ENCODE results near the gene HIVEP2. TPM values are rescaled to one million over a fixed set of nuclear protein-coding genes. Genes with fewer than 3 reads are reported as not detected.

HIVEP2 gene
- total and polyA plus RNA-seq, 5 donors from 2014 or later, result 9.7 to 76.7 (median 12.3) TPM

DNA sequence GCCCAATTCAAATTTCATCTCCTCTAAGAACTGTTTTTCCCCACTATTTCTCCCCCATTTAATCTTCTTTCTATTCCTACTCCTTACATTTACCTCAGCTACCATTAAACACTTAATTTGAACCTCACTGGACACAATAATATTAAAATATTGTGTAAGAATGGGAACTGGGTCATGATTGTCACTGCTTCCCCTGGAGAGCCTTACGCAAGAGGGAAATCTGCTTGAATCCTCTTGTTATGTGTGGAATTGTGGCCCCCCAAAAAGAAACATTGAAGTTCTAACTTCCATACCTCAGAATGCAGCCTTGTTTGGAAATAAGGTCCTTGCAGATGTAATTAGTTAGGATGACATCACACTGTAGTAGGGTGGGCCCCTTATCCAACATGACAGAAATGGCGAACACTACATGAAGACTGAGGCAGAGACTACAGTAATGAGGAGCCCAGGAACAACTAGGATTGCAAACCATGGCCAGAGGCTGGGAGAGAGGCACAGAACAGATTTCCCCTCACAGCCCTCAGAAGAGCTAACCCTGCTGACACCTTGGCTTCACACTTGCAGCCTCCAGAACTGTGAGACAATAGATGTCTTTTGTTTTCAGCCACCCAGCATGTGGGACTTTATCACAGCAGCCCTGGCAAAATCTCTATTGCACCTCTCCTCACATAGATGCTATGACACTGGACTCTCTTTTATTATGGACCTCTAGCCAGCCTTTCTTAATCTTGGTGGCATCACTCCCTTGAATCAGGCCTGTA, 29.9 kb downstream of the HIVEP2 start:
- DNase-seq (no peak), ATAC-seq (ENCODE audit: low read depth in 2 of 2) (no peak)
- Mint-ChIP-seq H3K4me1 (peaks cover 38 to 91% (median 77%) of the 10 kb centered on the region in 4 donors), H3K36me3 (peaks cover 12% of the 10 kb centered on the region), H3K27me3 (no peaks in the 10 kb centered on the region), H3K4me3 (peak overlapping the region; percentile 46 to 70 (median 48)), H3K27ac (peak overlapping the region; percentile 88 to 98 (median 98)), H3K9me3 (peaks cover 0 to 2% (median 0%) of the 10 kb centered on the region in 7 donors)
- Histone ChIP-seq H3K27me3 (ENCODE audit: control insufficient read depth, insufficient read depth, low read length) (no peaks in the 10 kb centered on the region), H3K36me3 (ENCODE audit: control insufficient read depth, insufficient read depth, low read length) (no peaks in the 10 kb centered on the region), H3K9me3 (ENCODE audit: control insufficient read depth in 2 of 2, low read length in 2 of 2) (no peaks in the 10 kb centered on the region), H3K27ac (ENCODE audit: insufficient read depth, low read length, poor library complexity, severe bottlenecking) (peak overlapping the region; percentile 92), H3K4me3 (ENCODE audit: low read depth, low read length) (peak overlapping the region; percentile 7), H3K4me1 (ENCODE audit: control insufficient read depth, insufficient read depth, low read length, poor library complexity, severe bottlenecking) (peaks cover 76% of the 10 kb centered on the region)

DNA sequence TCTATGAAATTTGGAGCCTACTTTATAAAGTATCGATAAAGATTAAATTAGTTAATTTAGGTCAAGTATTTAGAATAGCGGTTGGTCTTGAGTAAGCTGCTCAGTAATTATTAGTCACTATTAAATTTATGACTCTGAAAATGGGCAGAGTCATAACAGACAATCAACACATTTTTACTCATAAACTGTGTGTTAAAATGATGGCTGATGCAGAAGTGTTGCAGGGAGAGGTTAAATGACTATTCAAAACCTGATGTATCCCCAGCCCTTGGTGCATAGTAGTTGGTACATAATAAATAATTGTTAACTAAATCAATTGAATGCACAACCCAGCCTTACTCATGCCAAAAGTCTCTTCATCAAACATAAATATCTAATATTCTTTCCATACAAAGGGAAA, 30.6 kb downstream of the HIVEP2 start:
- Mint-ChIP-seq H3K4me3 (peak overlapping the region in 2 of 4 donors; percentile 70 to 89), H3K36me3 (peaks cover 12% of the 10 kb centered on the region)
- peak overlapping the region; percentile 92 for H3K27ac ChIP-seq (ENCODE audit: insufficient read depth, low read length, poor library complexity, severe bottlenecking)

DNA sequence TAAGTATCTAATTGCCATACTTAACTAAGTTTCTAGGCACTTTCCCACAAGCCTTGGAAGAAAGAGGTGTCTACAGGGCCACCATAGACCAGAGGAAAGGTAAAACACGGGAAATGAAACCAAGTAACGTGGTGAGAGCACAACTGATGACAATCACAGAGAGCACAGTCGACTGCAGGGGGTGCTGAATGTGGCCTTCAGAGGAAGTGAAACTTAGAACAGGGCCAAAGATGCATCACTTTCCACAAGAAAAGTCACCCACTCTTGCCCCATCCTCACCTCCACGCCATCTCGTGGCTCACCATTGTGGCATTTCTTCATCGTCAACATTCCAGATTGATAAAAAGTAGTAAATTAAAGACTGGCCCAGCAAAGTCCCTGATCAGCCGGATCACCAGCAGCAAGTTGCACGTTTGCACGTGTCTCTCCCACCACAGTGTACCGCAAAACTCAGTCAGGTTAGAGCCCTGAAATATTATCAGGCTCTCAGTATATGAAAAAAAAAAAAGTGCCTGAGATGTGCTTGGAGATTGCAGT, 31.4 kb downstream of the HIVEP2 start:
- no peaks in the 10 kb centered on the region for H3K36me3 ChIP-seq (ENCODE audit: control insufficient read depth, insufficient read depth, low read length)
- Mint-ChIP-seq H3K27me3 (no peaks in the 10 kb centered on the region), H3K9me3 (peaks cover 0 to 2% (median 0%) of the 10 kb centered on the region in 7 donors), H3K4me1 (peaks cover 30 to 92% (median 72%) of the 10 kb centered on the region in 4 donors), H3K27ac (peak overlapping the region; percentile 98 to 100 (median 99)), H3K4me3 (peak overlapping the region; percentile 82 to 94 (median 88)), H3K36me3 (peaks cover 12% of the 10 kb centered on the region)
- no peaks in the 10 kb centered on the region for H3K9me3 ChIP-seq (ENCODE audit: control insufficient read depth in 2 of 2, low read length in 2 of 2)
- peaks cover 76% of the 10 kb centered on the region for H3K4me1 ChIP-seq (ENCODE audit: control insufficient read depth, insufficient read depth, low read length, poor library complexity, severe bottlenecking)
- H3K27me3 ChIP-seq (ENCODE audit: control insufficient read depth, insufficient read depth, low read length), result no peaks in the 10 kb centered on the region
- H3K27ac ChIP-seq (ENCODE audit: insufficient read depth, low read length, poor library complexity, severe bottlenecking), result peak overlapping the region; percentile 92
- peak overlapping the region; percentile 93 for H3K4me3 ChIP-seq (ENCODE audit: low read depth, low read length)
- DNase-seq, result peak; percentile 48 to 91 (median 78)
- ATAC-seq (ENCODE audit: low read depth in 2 of 2), result peak; percentile 92 to 93

More for the DNA sequence above, 30.6 kb downstream of the HIVEP2 start:
- no peaks in the 10 kb centered on the region for H3K27me3 Mint-ChIP-seq
- Histone ChIP-seq H3K9me3 (ENCODE audit: control insufficient read depth in 2 of 2, low read length in 2 of 2) (no peaks in the 10 kb centered on the region), H3K36me3 (ENCODE audit: control insufficient read depth, insufficient read depth, low read length) (no peaks in the 10 kb centered on the region), H3K27me3 (ENCODE audit: control insufficient read depth, insufficient read depth, low read length) (no peaks in the 10 kb centered on the region), H3K4me3 (ENCODE audit: low read depth, low read length) (peak overlapping the region; percentile 93), H3K4me1 (ENCODE audit: control insufficient read depth, insufficient read depth, low read length, poor library complexity, severe bottlenecking) (peaks cover 76% of the 10 kb centered on the region)
- peak overlapping the region; percentile 88 to 100 (median 98) for H3K27ac Mint-ChIP-seq
- DNase-seq (no peak), ATAC-seq (ENCODE audit: low read depth in 2 of 2) (no peak)
- peaks cover 37 to 91% (median 77%) of the 10 kb centered on the region in 4 donors for H3K4me1 Mint-ChIP-seq
- peaks cover 0 to 2% (median 0%) of the 10 kb centered on the region in 7 donors for H3K9me3 Mint-ChIP-seq

DNA sequence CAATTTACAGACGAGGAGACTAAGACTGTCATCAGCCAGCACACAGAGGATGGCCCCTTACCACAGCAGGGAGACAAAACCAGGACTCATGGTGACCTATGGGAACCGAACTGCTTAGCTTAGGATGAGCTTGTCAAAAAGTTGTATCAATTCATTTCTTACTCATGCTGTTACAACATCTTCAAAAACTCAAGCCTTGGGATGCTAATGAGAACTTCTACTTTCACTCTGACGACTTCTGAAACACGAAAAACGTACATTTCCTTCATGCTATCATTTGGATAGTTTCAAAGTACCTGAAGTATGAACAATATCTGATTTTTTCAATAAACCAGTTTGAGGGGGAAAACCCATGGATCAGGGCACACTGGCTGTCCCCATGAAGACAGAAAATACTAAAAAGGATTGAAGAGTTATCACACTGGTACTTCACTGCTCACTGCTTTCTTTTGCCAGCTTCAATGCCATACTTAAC, 31.9 kb downstream of the HIVEP2 start:
- peak; percentile 25 to 35 for ATAC-seq (ENCODE audit: low read depth in 2 of 2)
- Mint-ChIP-seq H3K27ac (peak overlapping the region; percentile 98 to 100 (median 99)), H3K4me3 (peak overlapping the region; percentile 82 to 94 (median 88)), H3K36me3 (peaks cover 8% of the 10 kb centered on the region), H3K27me3 (no peaks in the 10 kb centered on the region), H3K4me1 (peaks cover 30 to 92% (median 72%) of the 10 kb centered on the region in 4 donors), H3K9me3 (peaks cover 0 to 2% (median 0%) of the 10 kb centered on the region in 7 donors)
- H3K36me3 ChIP-seq (ENCODE audit: control insufficient read depth, insufficient read depth, low read length), result no peaks in the 10 kb centered on the region
- H3K27me3 ChIP-seq (ENCODE audit: control insufficient read depth, insufficient read depth, low read length), result no peaks in the 10 kb centered on the region
- no peaks in the 10 kb centered on the region for H3K9me3 ChIP-seq (ENCODE audit: control insufficient read depth in 2 of 2, low read length in 2 of 2)
- peak overlapping the region; percentile 93 for H3K4me3 ChIP-seq (ENCODE audit: low read depth, low read length)
- peak overlapping the region; percentile 92 for H3K27ac ChIP-seq (ENCODE audit: insufficient read depth, low read length, poor library complexity, severe bottlenecking)
- peak in 1 of 3 donors; percentile 76 for DNase-seq
- peaks cover 76% of the 10 kb centered on the region for H3K4me1 ChIP-seq (ENCODE audit: control insufficient read depth, insufficient read depth, low read length, poor library complexity, severe bottlenecking)

DNA sequence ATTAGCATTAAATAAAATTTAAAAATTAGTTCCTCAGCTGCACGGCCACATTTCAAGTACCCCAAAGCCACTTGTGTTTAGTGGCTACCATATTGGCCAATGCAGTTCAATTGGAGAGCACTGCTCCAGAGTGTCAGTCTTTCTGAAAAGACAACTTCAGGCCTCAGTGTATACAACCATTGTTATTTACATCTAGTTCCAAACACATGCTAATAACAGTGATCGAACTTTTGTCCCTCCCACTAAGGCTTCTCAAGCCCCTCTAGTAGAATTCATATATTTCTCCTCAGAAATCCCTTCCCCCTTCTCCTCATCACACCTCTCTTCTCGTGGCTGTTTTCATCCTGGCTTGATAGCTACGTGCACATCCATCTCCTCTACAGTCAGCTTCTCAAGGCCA, 32.9 kb downstream of the HIVEP2 start:
- H3K27me3 Mint-ChIP-seq, result no peaks in the 10 kb centered on the region
- ATAC-seq (ENCODE audit: low read depth in 2 of 2), result no peak
- peak overlapping the region; percentile 1 to 94 (median 84) for H3K4me3 Mint-ChIP-seq

DNA sequence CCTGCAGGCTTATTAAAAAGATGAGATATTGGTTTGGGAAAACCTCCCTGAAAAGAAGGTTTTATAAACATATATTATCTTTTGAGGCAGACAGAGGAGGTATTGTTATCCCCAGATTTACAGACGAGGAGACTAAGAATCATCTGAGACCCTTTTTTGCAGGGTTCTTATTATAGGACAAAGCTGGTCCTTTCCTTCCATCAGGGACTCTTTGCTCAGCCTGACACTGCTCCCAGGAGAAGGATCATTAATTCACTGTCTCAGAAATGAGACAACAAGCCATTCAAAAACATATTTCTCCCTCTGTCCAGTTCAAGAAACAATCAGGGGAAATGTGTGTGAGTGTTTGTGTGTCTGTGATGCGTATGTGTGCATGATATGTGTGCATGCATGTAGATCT, 33.5 kb downstream of the HIVEP2 start:
- Mint-ChIP-seq H3K4me1 (peaks cover 30 to 94% (median 78%) of the 10 kb centered on the region in 4 donors), H3K4me3 (peak overlapping the region in 3 of 4 donors; percentile 22 to 56 (median 30)), H3K36me3 (peaks cover 8% of the 10 kb centered on the region), H3K27ac (peak overlapping the region; percentile 56 to 98 (median 96)), H3K9me3 (peaks cover 0 to 2% (median 0%) of the 10 kb centered on the region in 7 donors), H3K27me3 (no peaks in the 10 kb centered on the region)
- peak overlapping the region; percentile 92 for H3K27ac ChIP-seq (ENCODE audit: insufficient read depth, low read length, poor library complexity, severe bottlenecking)
- DNase-seq (no peak), ATAC-seq (ENCODE audit: low read depth in 2 of 2) (no peak)
- H3K9me3 ChIP-seq (ENCODE audit: control insufficient read depth in 2 of 2, low read length in 2 of 2), result no peaks in the 10 kb centered on the region
- peak overlapping the region; percentile 17 for H3K4me3 ChIP-seq (ENCODE audit: low read depth, low read length)
- no peaks in the 10 kb centered on the region for H3K36me3 ChIP-seq (ENCODE audit: control insufficient read depth, insufficient read depth, low read length)
- no peaks in the 10 kb centered on the region for H3K27me3 ChIP-seq (ENCODE audit: control insufficient read depth, insufficient read depth, low read length)
- H3K4me1 ChIP-seq (ENCODE audit: control insufficient read depth, insufficient read depth, low read length, poor library complexity, severe bottlenecking), result peaks cover 84% of the 10 kb centered on the region

More for the DNA sequence above, 32.9 kb downstream of the HIVEP2 start:
- DNase-seq, result no peak
- peak overlapping the region; percentile 98 to 100 (median 99) for H3K27ac Mint-ChIP-seq
- H3K9me3 ChIP-seq (ENCODE audit: control insufficient read depth in 2 of 2, low read length in 2 of 2), result no peaks in the 10 kb centered on the region
- peaks cover 8% of the 10 kb centered on the region for H3K36me3 Mint-ChIP-seq
- H3K4me1 Mint-ChIP-seq, result peaks cover 30 to 94% (median 79%) of the 10 kb centered on the region in 4 donors
- H3K4me3 ChIP-seq (ENCODE audit: low read depth, low read length), result peak overlapping the region; percentile 21
- no peaks in the 10 kb centered on the region for H3K27me3 ChIP-seq (ENCODE audit: control insufficient read depth, insufficient read depth, low read length)
- H3K9me3 Mint-ChIP-seq, result peaks cover 0 to 2% (median 0%) of the 10 kb centered on the region in 7 donors
- H3K36me3 ChIP-seq (ENCODE audit: control insufficient read depth, insufficient read depth, low read length), result no peaks in the 10 kb centered on the region
- peak overlapping the region; percentile 92 for H3K27ac ChIP-seq (ENCODE audit: insufficient read depth, low read length, poor library complexity, severe bottlenecking)
- peaks cover 83% of the 10 kb centered on the region for H3K4me1 ChIP-seq (ENCODE audit: control insufficient read depth, insufficient read depth, low read length, poor library complexity, severe bottlenecking)

DNA sequence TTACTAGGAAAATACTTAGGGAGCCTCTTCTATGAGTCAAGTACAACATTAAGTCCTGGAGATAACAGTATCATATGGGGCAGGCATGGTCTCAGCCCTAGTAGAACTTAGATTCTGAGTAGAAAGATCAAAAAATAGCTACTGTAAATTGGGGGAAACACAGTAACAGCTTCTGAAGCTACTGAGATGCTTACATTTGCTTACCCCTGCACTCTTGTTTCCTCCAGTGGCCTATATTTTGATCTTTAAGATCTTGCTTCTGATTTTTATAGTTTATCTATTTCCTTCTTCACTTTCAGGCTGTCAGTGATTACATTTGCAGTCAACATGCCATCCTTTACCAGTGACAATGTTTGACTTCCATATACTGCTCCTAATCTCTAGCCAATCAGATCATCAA, 35.3 kb downstream of the HIVEP2 start:
- Mint-ChIP-seq H3K4me3 (peak overlapping the region; percentile 38 to 79 (median 63)), H3K4me1 (peaks cover 23 to 88% (median 61%) of the 10 kb centered on the region in 4 donors)
- peak in 2 of 3 donors; percentile 27 to 48 for DNase-seq

More for the DNA sequence above, 35.3 kb downstream of the HIVEP2 start:
- peak overlapping the region; percentile 92 for H3K4me3 ChIP-seq (ENCODE audit: low read depth, low read length)
- H3K27me3 Mint-ChIP-seq, result no peaks in the 10 kb centered on the region
- H3K36me3 ChIP-seq (ENCODE audit: control insufficient read depth, insufficient read depth, low read length), result no peaks in the 10 kb centered on the region
- peak overlapping the region; percentile 92 for H3K27ac ChIP-seq (ENCODE audit: insufficient read depth, low read length, poor library complexity, severe bottlenecking)
- no peaks in the 10 kb centered on the region for H3K9me3 ChIP-seq (ENCODE audit: control insufficient read depth in 2 of 2, low read length in 2 of 2)
- H3K27ac Mint-ChIP-seq, result peak overlapping the region; percentile 83 to 98 (median 96)
- peaks cover 91% of the 10 kb centered on the region for H3K4me1 ChIP-seq (ENCODE audit: control insufficient read depth, insufficient read depth, low read length, poor library complexity, severe bottlenecking)
- no peaks in the 10 kb centered on the region for H3K36me3 Mint-ChIP-seq
- H3K27me3 ChIP-seq (ENCODE audit: control insufficient read depth, insufficient read depth, low read length), result no peaks in the 10 kb centered on the region
- peaks cover 0 to 2% (median 0%) of the 10 kb centered on the region in 7 donors for H3K9me3 Mint-ChIP-seq
- no peak for ATAC-seq (ENCODE audit: low read depth in 2 of 2)

Measured in CD4-positive, CD25-positive, alpha-beta regulatory T cell (primary cell).